Keratinocyte (primary cell): ENCODE results near the gene UBC.

Experiments used
- EZH2 ChIP-seq: IDR thresholded peaks from one replicate; pipeline ENCODE4 v1.6.1; 2012; ENCODE audit warnings: inconsistent platforms, mild to moderate bottlenecking, low read length, moderate library complexity
- TF ChIP-seq, protein P1 (sequence below), 3 experiments: IDR thresholded peaks in 1 of 3; conservative IDR thresholded peaks in 1 of 3; optimal IDR thresholded peaks in 1 of 3; 2 replicates in 2 of 3; 3 replicates in 1 of 3; pipeline versions ENCODE3 to v1.5.1; 2011; ENCODE audit warnings: low read length in 3 of 3, mild to moderate bottlenecking in 3 of 3, moderate library complexity in 2 of 3, control low read depth in 1 of 3, inconsistent platforms in 1 of 3; ENCODE audit not compliant: insufficient read depth in 2 of 3; ENCODE audit errors: extremely low read depth in 1 of 3

DNA sequence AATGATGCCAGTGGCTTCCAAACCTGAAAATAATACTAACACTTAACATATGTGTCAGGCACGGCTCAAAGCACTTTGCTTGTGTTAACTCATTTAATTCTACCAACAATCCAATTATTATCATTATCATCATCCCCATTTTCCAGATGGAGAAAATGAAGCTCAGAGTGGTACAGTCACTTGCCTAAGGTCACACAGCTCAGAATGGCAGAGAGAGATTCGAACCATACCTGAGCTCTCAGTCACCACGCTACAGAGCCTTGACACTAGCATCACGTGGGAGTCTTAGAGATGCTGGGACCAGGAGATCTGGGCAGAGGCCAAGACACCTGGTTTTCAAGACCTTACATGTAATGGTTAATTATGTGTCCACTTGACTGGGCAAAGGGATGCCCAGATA, 40.3 kb upstream of the UBC start:
- TF ChIP-seq, protein P1, sequence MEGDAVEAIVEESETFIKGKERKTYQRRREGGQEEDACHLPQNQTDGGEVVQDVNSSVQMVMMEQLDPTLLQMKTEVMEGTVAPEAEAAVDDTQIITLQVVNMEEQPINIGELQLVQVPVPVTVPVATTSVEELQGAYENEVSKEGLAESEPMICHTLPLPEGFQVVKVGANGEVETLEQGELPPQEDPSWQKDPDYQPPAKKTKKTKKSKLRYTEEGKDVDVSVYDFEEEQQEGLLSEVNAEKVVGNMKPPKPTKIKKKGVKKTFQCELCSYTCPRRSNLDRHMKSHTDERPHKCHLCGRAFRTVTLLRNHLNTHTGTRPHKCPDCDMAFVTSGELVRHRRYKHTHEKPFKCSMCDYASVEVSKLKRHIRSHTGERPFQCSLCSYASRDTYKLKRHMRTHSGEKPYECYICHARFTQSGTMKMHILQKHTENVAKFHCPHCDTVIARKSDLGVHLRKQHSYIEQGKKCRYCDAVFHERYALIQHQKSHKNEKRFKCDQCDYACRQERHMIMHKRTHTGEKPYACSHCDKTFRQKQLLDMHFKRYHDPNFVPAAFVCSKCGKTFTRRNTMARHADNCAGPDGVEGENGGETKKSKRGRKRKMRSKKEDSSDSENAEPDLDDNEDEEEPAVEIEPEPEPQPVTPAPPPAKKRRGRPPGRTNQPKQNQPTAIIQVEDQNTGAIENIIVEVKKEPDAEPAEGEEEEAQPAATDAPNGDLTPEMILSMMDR (optimal IDR thresholded peaks at IDR 0.05 in 1 of 3, IDR thresholded peaks at IDR 0.05 in 1 of 3, conservative IDR thresholded peaks at IDR 0.05 in 1 of 3; ENCODE audit: extremely low read depth in 1 of 3, insufficient read depth in 2 of 3, low read length in 3 of 3) = no peak
- no peak for TF ChIP-seq EZH2
